PC-3 (cell line): Measurements from ENCODE around the gene CDC42EP5. TPM values are rescaled to one million over a fixed set of nuclear protein-coding genes. Genes with fewer than 3 reads are reported as not detected.
A peak's percentile ranks its signal among the peaks of the same experiment; 100 is the strongest.

Experiments
- ATAC-seq: fragments of 200-7000 bp; cut with Tn5 transposase; 2 replicates; pipeline ENCODE4 v1.9.1; 2020; ENCODE audit warnings: mild to moderate bottlenecking, moderate library complexity
- BruUV-seq: library from RNA; stranded (reverse); fragments of 400-500 nt; replicated peaks from 2 replicates; lab custom pipeline; 2021; lab: Mats Ljungman, UMichigan
- CTCF ChIA-PET: fragments of 300-600 bp; sonication (Branson Sonifier 250); formaldehyde crosslinking; loops from one replicate; lab custom pipeline; 2022; ENCODE audit warnings: antibody characterized with exemption; lab: Charles Lee
- POLR2A ChIA-PET: fragments of 300-600 bp; sonication (Branson Sonifier 250); formaldehyde crosslinking; loops from one replicate; lab custom pipeline; 2022; ENCODE audit warnings: antibody characterized with exemption; ENCODE audit not compliant: unreplicated experiment; lab: Charles Lee
- DNase-seq: peaks from one replicate; pipeline ENCODE4 v3.0.0-alpha.2; 2015
- H2AFZ ChIP-seq: fragments of 300-600 bp; sonication (generic); 2 replicates; pipeline ENCODE4 v1.6.0; 2016; ENCODE audit warnings: antibody characterized with exemption, low read length
- H3F3A ChIP-seq: fragments of 300-600 bp; sonication (generic); one replicate; pipeline ENCODE4 v1.6.0; 2017; ENCODE audit warnings: antibody characterized with exemption, low read length, control low read depth, mild to moderate bottlenecking; ENCODE audit not compliant: unreplicated experiment
- H3K27ac ChIP-seq: fragments of 300-600 bp; sonication (generic); 2 replicates; pipeline ENCODE4 v1.5.1; 2016; ENCODE audit warnings: mild to moderate bottlenecking, low read length
- H3K27me3 ChIP-seq: fragments of 300-600 bp; sonication (generic); 2 replicates; pipeline ENCODE4 v1.6.1; 2016; ENCODE audit warnings: low read length, mixed read lengths
- H3K36me3 ChIP-seq: fragments of 300-600 bp; sonication (generic); 2 replicates; pipeline ENCODE4 v1.6.1; 2016; ENCODE audit warnings: low read depth, mixed run types, low read length, mixed read lengths
- H3K4me1 ChIP-seq: fragments of 300-600 bp; sonication (generic); 2 replicates; pipeline ENCODE4 v1.5.1; 2016; ENCODE audit warnings: low read length; ENCODE audit not compliant: insufficient read depth
- H3K4me2 ChIP-seq: fragments of 300-600 bp; sonication (generic); 2 replicates; pipeline ENCODE4 v1.6.0; 2016; ENCODE audit warnings: low read length
- H3K4me3 ChIP-seq: fragments of 300-600 bp; sonication (generic); 2 replicates; pipeline ENCODE4 v1.5.1; 2016; ENCODE audit warnings: mild to moderate bottlenecking, low read length, mixed read lengths
- H3K79me2 ChIP-seq: fragments of 300-600 bp; sonication (generic); 2 replicates; pipeline ENCODE4 v1.6.1; 2017; ENCODE audit warnings: low read length, mixed read lengths
- H3K9ac ChIP-seq: fragments of 300-600 bp; sonication (generic); 2 replicates; pipeline ENCODE4 v1.6.0; 2016; ENCODE audit warnings: mild to moderate bottlenecking, low read length
- H3K9me2 ChIP-seq: fragments of 300-600 bp; sonication (generic); replicated peaks from 2 replicates; pipeline ENCODE4 v1.6.1; 2016; ENCODE audit warnings: mixed run types, low read length, mixed read lengths
- H3K9me3 ChIP-seq: fragments of 300-600 bp; sonication (generic); 2 replicates; pipeline ENCODE4 v1.6.1; 2016; ENCODE audit warnings: low read length, mixed read lengths
- H4K20me1 ChIP-seq: fragments of 300-600 bp; sonication (generic); 2 replicates; pipeline ENCODE4 v1.6.1; 2016; ENCODE audit warnings: low read length, mixed read lengths
- CTCF ChIP-seq: fragments of 300-600 bp; sonication (generic); conservative IDR thresholded peaks from 2 replicates; pipeline ENCODE4 v1.5.1; 2017; ENCODE audit warnings: antibody characterized with exemption, low read depth, mild to moderate bottlenecking, low read length
- EZH2 ChIP-seq: fragments of 300-600 bp; sonication (generic); IDR thresholded peaks from one replicate; pipeline ENCODE4 v1.6.1; 2017; ENCODE audit warnings: antibody characterized with exemption, mild to moderate bottlenecking, low read length; ENCODE audit not compliant: unreplicated experiment
- EZH2phosphoT487 ChIP-seq: fragments of 300-600 bp; sonication (generic); IDR thresholded peaks from 2 replicates; pipeline ENCODE4 v1.6.1; 2018; ENCODE audit warnings: mild to moderate bottlenecking, antibody characterized with exemption, low read length, borderline replicate concordance
- intact Hi-C: fragments of 100-400 bp; cut with micrococcal nuclease; formaldehyde crosslinking; loops from 2 replicates; pipeline ENCODE4 v1.9.0; 2023
- total RNA-seq: library from RNA; depleted of rRNA; stranded (reverse); fragments of >200 nt; gene quantifications from 2 replicates; pipeline ENCODE4 v1.2.3, GENCODE V29; 2014

CDC42EP5 gene
- total RNA-seq, 1 experiment from 2014 or later: 0.73 TPM

GRCh38 chr19:54461613-54462012 lies 11.5 kb downstream of the CDC42EP5 start:
- Histone ChIP-seq H3K9me2 (no peaks in the 10 kb centered on the region), H3K4me2 (peak overlapping the region; percentile 91), H3K27me3 (no peaks in the 10 kb centered on the region), H3K4me1 (peaks cover 16% of the 10 kb centered on the region), H2AFZ (no peak overlapping the region), H3K9me3 (no peaks in the 10 kb centered on the region), H4K20me1 (peaks cover 22% of the 10 kb centered on the region), H3K36me3 (peaks cover 41% of the 10 kb centered on the region), H3K4me3 (peak overlapping the region; percentile 75), H3K9ac (no peak overlapping the region), H3F3A (no peaks in the 10 kb centered on the region), H3K27ac (no peak overlapping the region), H3K79me2 (peaks cover 57% of the 10 kb centered on the region)
- ATAC-seq (no peak), DNase-seq (no peak)
- no TSS peak for BruUV-seq
- ChIA-PET POLR2A (interaction anchor here (0.6 kb wide), 2 partner anchors 11 to 1760 kb away, joined by 4 to 9 read pairs; no protein-coding TSS in a partner anchor), CTCF (interaction anchor here (0.6 kb wide), 1 partner anchor 31 kb away, joined by 7 read pairs; no protein-coding TSS in a partner anchor)
- intact Hi-C loops: loop anchor here (2.0 kb wide), 2 partner anchors 13 to 31 kb away; partner anchors contain the start of gene LENG8
- TF ChIP-seq CTCF: no peak

GRCh38 chr19:54461210-54461609 lies 11.9 kb downstream of the CDC42EP5 start:
- intact Hi-C loops: no loop called here

More at GRCh38 chr19:54461210-54461609, 11.9 kb downstream of the CDC42EP5 start:
- Histone ChIP-seq H4K20me1 (peaks cover 24% of the 10 kb centered on the region), H3K36me3 (peaks cover 45% of the 10 kb centered on the region), H3F3A (no peaks in the 10 kb centered on the region), H3K4me2 (no peak overlapping the region), H3K79me2 (peaks cover 58% of the 10 kb centered on the region), H2AFZ (no peak overlapping the region), H3K27ac (no peak overlapping the region), H3K4me1 (peaks cover 16% of the 10 kb centered on the region), H3K9me2 (no peaks in the 10 kb centered on the region), H3K9ac (no peak overlapping the region), H3K4me3 (no peak overlapping the region), H3K9me3 (no peaks in the 10 kb centered on the region), H3K27me3 (no peaks in the 10 kb centered on the region)
- ATAC-seq (no peak), DNase-seq (no peak)
- BruUV-seq: no TSS peak
- ChIA-PET POLR2A (no interaction called here), CTCF (interaction anchor here (0.6 kb wide), 1 partner anchor 31 kb away, joined by 7 read pairs; no protein-coding TSS in a partner anchor)
- TF ChIP-seq CTCF: no peak
- TF ChIP-seq EZH2phosphoT487: no peak
- TF ChIP-seq EZH2: no peak
